ENCODE measurements around the gene CLC. TPM values are rescaled to one million over a fixed set of nuclear protein-coding genes. Genes with fewer than 3 reads are reported as not detected.

CLC gene
- total and polyA plus RNA-seq, 2 donors (not counting 1 experiment from before 2014, with no cell fraction given), result 0.33 TPM; not detected in 1

- Histone ChIP-seq H3K4me1 (ENCODE audit: control insufficient read depth in 2 of 2, insufficient read depth in 2 of 2, low read length in 2 of 2) (no peaks in the 10 kb centered on the region), H3K27ac (ENCODE audit: low read length in 2 of 2) (no peak overlapping the region), H3K27me3 (replicated peaks in 1 of 4; ENCODE audit: control extremely low read depth in 1 of 4, control insufficient read depth in 3 of 4, insufficient read depth in 4 of 4, low read length in 3 of 4) (peaks cover 0 to 20% (median 15%) of the 10 kb centered on the region in 4 experiments), H3K9ac (ENCODE audit: low read length) (no peak overlapping the region), H2AFZ (ENCODE audit: insufficient read depth, low read depth, low read length, poor library complexity, severe bottlenecking) (no peak overlapping the region), H3K9me3 (ENCODE audit: control extremely low read depth in 1 of 3, control insufficient read depth in 2 of 3, insufficient read depth in 1 of 3, low read length in 2 of 3) (no peaks in the 10 kb centered on the region), H3K79me2 (ENCODE audit: control insufficient read depth, insufficient read depth, low read length) (no peaks in the 10 kb centered on the region), H3K4me2 (replicated peaks; ENCODE audit: low read depth, low read length, poor library complexity, severe bottlenecking) (no peak overlapping the region), H3K36me3 (replicated peaks in 1 of 2; ENCODE audit: control extremely low read depth in 1 of 2, control insufficient read depth in 1 of 2, extremely low read depth in 1 of 2, insufficient read depth in 2 of 2, low read length in 1 of 2) (no peaks in the 10 kb centered on the region), H3K4me3 (ENCODE audit: control extremely low read depth in 1 of 5, extremely low read depth in 1 of 5, insufficient read depth in 1 of 5, low read depth in 2 of 5, low read length in 4 of 5) (no peak overlapping the region), H4K20me1 (ENCODE audit: control insufficient read depth, insufficient read depth, low read length, poor library complexity, severe bottlenecking) (no peaks in the 10 kb centered on the region)
- TF ChIP-seq CTCF (IDR thresholded peaks at IDR 0.05) (no peak), EZH2 (IDR thresholded peaks at IDR 0.05; ENCODE audit: borderline replicate concordance, insufficient read depth, low read depth, low read length, poor library complexity, severe bottlenecking) (no peak)
- ChIA-PET CTCF (no interaction called here), POLR2A (no interaction called here)
- peaks cover 77% of the 10 kb centered on the region for H3K27me3 Mint-ChIP-seq
- H3K9me3 Mint-ChIP-seq (ENCODE audit: insufficient read depth), result no peaks in the 10 kb centered on the region
- intact Hi-C loops (cut with micrococcal nuclease), result no loop called here
- WGBS (ENCODE audit: insufficient coverage), result no CpG with 5 or more reads among the region's 2 CpGs
- ATAC-seq (ENCODE audit: low read depth) (no peak), DNase-seq (no peak)
- no peak overlapping the region for H3K27ac Mint-ChIP-seq
- no peak overlapping the region for H3K4me3 Mint-ChIP-seq
- H3K4me1 Mint-ChIP-seq, result no peaks in the 10 kb centered on the region
Measured at GRCh38 chr19:39696387-39696786, 41.4 kb downstream of the CLC start.

- H4K20me1 ChIP-seq (ENCODE audit: control insufficient read depth, insufficient read depth, low read length, poor library complexity, severe bottlenecking), result no peaks in the 10 kb centered on the region
- no peaks in the 10 kb centered on the region for H3K4me1 ChIP-seq (ENCODE audit: control insufficient read depth in 2 of 2, insufficient read depth in 2 of 2, low read length in 2 of 2)
- no peak overlapping the region for H3K4me3 Mint-ChIP-seq
- ATAC-seq (ENCODE audit: low read depth) (no peak), DNase-seq (no peak)
- H3K9me3 ChIP-seq (ENCODE audit: control extremely low read depth in 1 of 3, control insufficient read depth in 2 of 3, insufficient read depth in 1 of 3, low read length in 2 of 3), result no peaks in the 10 kb centered on the region
- no peak overlapping the region for H3K27ac ChIP-seq (ENCODE audit: low read length in 2 of 2)
- no peaks in the 10 kb centered on the region for H3K9me3 Mint-ChIP-seq (ENCODE audit: insufficient read depth)
- no peaks in the 10 kb centered on the region for H3K79me2 ChIP-seq (ENCODE audit: control insufficient read depth, insufficient read depth, low read length)
- ChIA-PET CTCF (no interaction called here), POLR2A (no interaction called here)
- WGBS (ENCODE audit: insufficient coverage), result 88% methylated on average over 1 of the region's 2 CpGs
- no peak overlapping the region for H2AFZ ChIP-seq (ENCODE audit: insufficient read depth, low read depth, low read length, poor library complexity, severe bottlenecking)
- H3K36me3 ChIP-seq (replicated peaks in 1 of 2; ENCODE audit: control extremely low read depth in 1 of 2, control insufficient read depth in 1 of 2, extremely low read depth in 1 of 2, insufficient read depth in 2 of 2, low read length in 1 of 2), result no peaks in the 10 kb centered on the region
- peaks cover 77% of the 10 kb centered on the region for H3K27me3 Mint-ChIP-seq
- no peak overlapping the region for H3K27ac Mint-ChIP-seq
- no peak overlapping the region for H3K4me2 ChIP-seq (replicated peaks; ENCODE audit: low read depth, low read length, poor library complexity, severe bottlenecking)
- intact Hi-C loops (cut with micrococcal nuclease), result no loop called here
- no peak overlapping the region for H3K9ac ChIP-seq (ENCODE audit: low read length)
- TF ChIP-seq EZH2 (IDR thresholded peaks at IDR 0.05; ENCODE audit: borderline replicate concordance, insufficient read depth, low read depth, low read length, poor library complexity, severe bottlenecking) (no peak), CTCF (IDR thresholded peaks at IDR 0.05) (no peak)
- H3K4me3 ChIP-seq (ENCODE audit: control extremely low read depth in 1 of 5, extremely low read depth in 1 of 5, insufficient read depth in 1 of 5, low read depth in 2 of 5, low read length in 4 of 5), result no peak overlapping the region
- H3K27me3 ChIP-seq (replicated peaks in 1 of 4; ENCODE audit: control extremely low read depth in 1 of 4, control insufficient read depth in 3 of 4, insufficient read depth in 4 of 4, low read length in 3 of 4), result peaks cover 0 to 17% (median 16%) of the 10 kb centered on the region in 4 experiments
- H3K4me1 Mint-ChIP-seq, result no peaks in the 10 kb centered on the region
Measured at GRCh38 chr19:39695759-39696158, 42.1 kb downstream of the CLC start.
